OCI-LY3 (cell line): ENCODE measurements around the gene VCP.

Experiments used
- CTCF ChIP-seq: fragments of 200-600, 300-600 bp; sonication (generic); IDR thresholded peaks from 2 replicates; pipeline ENCODE4 v1.5.1; 2014; ENCODE audit warnings: antibody characterized with exemption, low read length, low read depth
- EZH2phosphoT487 ChIP-seq: fragments of 200-600 bp; shearing (Covaris generic); IDR thresholded peaks from 2 replicates; pipeline ENCODE4 v1.6.1; 2018; ENCODE audit warnings: antibody characterized with exemption, mixed run types, low read depth

DNA sequence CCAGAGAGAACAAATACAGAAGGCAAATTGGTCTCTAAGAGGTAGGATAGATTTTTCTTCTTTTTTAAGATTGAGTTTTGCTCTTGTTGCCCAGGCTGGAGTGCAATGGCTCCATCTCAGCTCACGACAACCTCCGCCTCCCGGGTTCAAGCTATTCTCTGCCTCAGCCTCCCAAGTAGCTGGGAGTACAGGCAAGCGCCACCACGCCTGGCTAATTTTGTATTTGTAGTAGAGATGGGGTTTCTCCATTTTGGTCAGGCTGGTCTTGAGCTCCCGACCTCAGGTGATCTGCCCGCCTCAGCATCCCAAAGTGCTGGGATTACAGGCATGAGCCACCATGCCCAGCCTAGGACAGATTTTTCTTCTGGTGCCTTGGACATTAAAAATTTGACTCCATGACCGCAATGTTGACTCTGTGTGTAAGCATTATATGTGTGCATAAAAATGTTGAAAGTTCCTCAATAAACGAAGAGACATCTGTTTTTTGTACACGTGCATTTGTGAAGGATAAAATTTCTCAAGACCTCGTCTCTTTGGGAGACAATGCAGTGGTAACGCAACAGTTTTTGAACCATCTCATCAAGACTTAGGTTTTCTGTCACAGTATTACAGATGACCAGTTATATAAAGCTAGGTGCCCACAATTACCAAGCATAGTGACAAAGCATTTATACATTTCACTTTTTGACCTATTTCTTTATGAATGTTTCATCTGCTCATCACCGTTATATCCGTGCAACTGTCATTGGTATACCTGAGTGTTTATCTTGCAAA is 17.4 kb downstream of the VCP start:
- TF ChIP-seq CTCF (no peak), EZH2phosphoT487 (no peak)
